ENCODE results near the gene LRRC8C.

LRRC8C gene

DNA sequence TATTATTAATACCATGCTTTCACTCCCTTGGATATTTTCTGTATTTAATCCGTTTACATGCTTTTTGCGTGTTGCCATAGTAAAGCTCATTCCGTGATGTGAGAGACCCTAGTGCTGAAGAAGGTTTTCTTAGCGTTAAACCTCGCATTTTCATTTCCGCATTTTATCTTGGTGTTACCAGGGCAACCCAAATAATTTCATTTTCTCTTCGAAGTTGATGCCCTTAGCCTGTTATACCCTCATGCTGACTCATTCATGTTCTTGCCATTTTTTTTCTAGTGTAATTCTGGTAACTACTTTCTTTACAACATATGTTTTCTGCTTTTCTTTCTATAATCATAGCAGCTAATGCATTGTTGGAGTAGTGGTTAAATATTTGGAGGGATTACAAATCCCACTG, 37.2 kb downstream of the LRRC8C start:
- Mint-ChIP-seq H3K4me3 (peak overlapping the region; percentile 44 to 81), H3K27me3 (no peaks in the 10 kb centered on the region), H3K4me1 (peaks cover 96% of the 10 kb centered on the region), H3K9me3 (no peaks in the 10 kb centered on the region), H3K27ac (peak overlapping the region in 1 of 2 donors; percentile 93)
- ATAC-seq, result peak; percentile 89
- DNase-seq, result no peak

DNA sequence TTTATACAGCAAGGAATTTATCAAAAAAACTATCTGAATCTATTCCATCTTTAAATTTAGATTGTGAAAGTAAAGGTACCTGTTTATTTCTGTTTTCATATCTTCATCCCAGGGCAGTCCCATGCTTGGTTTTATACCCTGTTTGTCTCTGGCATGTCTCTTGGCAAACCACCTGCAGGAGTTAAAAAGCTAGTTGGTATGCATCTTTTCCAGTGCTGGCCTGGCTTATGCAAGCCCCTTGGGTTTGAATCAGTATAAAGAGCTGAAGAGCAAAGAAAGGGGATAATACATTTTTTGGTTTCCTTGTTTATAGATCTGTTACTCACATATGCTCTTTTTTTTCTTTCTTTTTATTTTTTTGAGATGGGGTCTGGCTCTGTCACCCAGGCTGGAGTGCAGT, 37.8 kb downstream of the LRRC8C start:
- DNase-seq (no peak), ATAC-seq (no peak)
- Mint-ChIP-seq H3K9me3 (no peaks in the 10 kb centered on the region), H3K4me3 (peak overlapping the region in 1 of 2 donors; percentile 0), H3K27ac (peak overlapping the region; percentile 29 to 65), H3K4me1 (peaks cover 99% of the 10 kb centered on the region), H3K27me3 (no peaks in the 10 kb centered on the region)

DNA sequence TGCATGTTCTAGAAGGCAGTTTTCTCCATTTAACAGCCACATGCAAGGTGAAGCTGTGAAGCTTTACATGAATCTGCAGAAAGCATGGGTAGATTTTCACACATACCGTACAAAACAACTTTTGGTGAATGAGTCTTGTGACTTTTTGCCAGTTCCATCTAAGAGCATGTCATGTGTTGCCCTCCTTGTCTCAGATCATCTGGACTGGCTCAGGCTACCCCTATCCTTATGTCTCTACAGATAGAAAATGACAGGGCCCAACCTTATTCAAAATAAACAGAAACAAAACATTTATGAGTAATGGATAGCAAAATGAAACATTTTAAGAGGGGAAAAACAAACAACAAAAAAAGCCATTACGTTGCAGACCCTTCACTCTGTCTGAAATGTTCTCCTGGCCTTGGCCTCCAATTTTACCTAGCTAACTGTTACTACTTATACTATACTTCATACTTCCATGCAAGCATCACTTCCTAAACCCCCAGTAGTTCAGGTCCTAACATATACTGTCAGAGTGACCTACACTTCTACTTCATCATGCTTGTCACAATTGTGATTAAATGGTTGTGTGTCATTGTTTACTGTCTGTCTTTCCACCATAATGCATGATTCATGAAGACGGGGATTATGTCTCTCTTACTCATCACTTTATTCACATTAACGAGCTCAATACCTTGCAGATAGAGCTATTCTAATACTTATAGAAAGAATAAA, 39.0 kb downstream of the LRRC8C start:
- no peaks in the 10 kb centered on the region for H3K9me3 Mint-ChIP-seq
- H3K27ac Mint-ChIP-seq, result no peak overlapping the region
- DNase-seq (no peak), ATAC-seq (peak; percentile 50)
- H3K4me3 Mint-ChIP-seq, result no peak overlapping the region
- no peaks in the 10 kb centered on the region for H3K27me3 Mint-ChIP-seq
- H3K4me1 Mint-ChIP-seq, result peaks cover 97% of the 10 kb centered on the region

DNA sequence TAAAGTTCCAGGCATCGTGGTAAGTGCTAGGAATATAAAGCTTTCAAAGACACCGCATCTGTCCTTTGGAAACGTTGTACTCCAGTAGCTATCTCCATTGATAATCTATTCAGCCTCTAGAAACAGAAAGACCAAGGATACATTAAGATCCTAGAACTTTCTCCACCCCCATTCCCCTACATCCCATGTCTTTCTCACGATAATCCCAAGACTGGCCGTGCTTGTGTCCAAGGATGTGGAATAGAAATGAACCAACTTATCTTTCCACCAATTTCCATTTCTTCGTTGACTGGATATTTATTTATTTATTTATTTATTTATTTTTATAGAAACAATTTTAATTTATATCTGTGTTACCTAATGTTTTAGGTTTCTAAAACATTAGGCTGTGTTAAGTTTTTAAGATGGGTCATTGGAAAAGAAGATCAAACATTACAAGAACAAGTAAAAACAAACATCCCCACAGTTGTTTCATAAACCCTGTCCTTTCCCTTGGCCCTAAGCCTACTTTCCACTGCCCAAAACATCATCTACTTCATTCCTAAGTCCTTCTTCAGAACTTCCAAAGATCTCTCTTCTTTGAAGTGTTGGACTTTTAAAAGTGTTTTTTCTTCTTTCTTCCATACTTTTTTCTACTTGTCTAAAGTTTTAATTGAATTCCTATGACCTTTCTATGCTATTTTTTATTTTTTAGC, 39.7 kb downstream of the LRRC8C start:
- no peak for DNase-seq
- peaks cover 92% of the 10 kb centered on the region for H3K4me1 Mint-ChIP-seq
- ATAC-seq, result no peak
- H3K27me3 Mint-ChIP-seq, result no peaks in the 10 kb centered on the region
- H3K4me3 Mint-ChIP-seq, result peak overlapping the region in 1 of 2 donors; percentile 9
- no peak overlapping the region for H3K27ac Mint-ChIP-seq
- H3K9me3 Mint-ChIP-seq, result no peaks in the 10 kb centered on the region

DNA sequence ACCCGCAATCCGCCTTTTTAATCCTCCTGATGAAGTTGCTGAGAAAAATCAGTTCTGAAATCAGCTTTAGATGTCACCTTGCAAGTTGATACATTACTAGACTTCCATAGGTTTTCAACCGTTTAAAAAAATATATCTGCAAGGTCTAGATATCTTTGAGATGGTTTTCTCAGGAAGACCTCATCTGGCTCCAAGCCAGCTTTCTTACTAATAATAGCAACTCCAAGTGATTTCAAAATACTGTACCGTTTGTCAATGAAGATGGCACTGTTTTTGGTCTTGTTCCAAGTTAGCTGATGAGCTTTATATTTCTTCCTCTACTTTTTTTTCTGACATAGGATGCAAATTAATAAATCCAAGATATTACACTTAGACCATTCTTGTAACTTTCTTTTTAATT, 40.3 kb downstream of the LRRC8C start:
- no peaks in the 10 kb centered on the region for H3K27me3 Mint-ChIP-seq
- no peak for ATAC-seq
- no peaks in the 10 kb centered on the region for H3K9me3 Mint-ChIP-seq
- no peak for DNase-seq
- peaks cover 91% of the 10 kb centered on the region for H3K4me1 Mint-ChIP-seq
- no peak overlapping the region for H3K27ac Mint-ChIP-seq
- peak overlapping the region in 1 of 2 donors; percentile 9 for H3K4me3 Mint-ChIP-seq

DNA sequence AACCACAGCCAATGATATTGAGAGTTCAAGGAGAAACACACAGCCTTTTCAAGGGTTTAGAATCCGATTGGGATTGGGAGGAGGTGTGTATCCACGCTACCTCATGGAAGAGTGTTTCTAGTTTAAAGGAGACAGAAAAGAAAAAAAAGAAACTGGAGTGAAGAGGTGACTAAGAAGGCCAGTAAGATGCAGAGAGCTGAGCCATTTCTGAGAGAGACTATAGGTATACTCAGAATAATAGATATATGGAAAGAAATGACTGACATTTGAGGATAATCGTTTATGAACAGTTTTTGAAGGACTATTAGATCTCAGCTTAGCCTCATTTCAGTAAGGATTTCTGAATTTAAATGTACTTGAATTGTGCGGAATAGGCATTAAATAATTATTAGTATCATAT, 42.8 kb downstream of the LRRC8C start:
- peak overlapping the region in 1 of 2 donors; percentile 95 for H3K27ac Mint-ChIP-seq
- ATAC-seq (peak; percentile 66), DNase-seq (no peak)
- H3K4me1 Mint-ChIP-seq, result peaks cover 85% of the 10 kb centered on the region
- peak overlapping the region in 1 of 2 donors; percentile 4 for H3K4me3 Mint-ChIP-seq
- peaks cover 9 to 15% of the 10 kb centered on the region in 2 donors for H3K9me3 Mint-ChIP-seq
- no peaks in the 10 kb centered on the region for H3K27me3 Mint-ChIP-seq

DNA sequence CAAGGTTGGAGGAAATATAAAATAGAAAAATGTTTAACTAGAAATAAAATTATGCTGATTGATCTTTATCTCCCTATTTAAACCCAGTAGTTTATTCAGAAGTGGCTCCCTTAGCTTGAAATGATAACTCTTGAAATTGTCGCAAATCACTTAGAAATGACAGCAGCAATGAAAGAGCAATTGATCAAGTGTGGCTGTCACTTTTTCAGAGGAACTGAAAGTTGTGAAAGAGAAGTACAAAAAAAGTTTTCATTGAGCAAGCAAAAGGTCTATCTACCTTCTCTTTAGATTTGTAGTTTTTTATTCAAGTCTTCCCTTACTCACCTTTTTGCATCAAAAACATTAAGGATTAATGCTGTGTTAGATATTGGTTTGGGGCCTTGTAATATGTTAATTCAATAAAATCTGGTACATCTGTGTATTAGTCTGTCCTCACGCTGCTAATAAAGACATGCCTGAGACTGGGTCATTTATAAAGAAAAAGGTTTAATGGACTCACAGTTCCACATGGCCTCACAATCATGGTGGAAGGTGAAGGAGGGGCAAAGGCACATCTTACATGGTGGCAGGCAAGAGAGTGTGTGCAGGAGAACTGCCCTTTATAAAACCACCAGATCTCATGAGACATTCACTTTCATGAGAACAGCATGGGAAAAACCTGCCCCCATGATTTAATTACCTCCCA, 48.3 kb downstream of the LRRC8C start:
- DNase-seq (no peak), ATAC-seq (no peak)
- no peak overlapping the region for H3K4me3 Mint-ChIP-seq
- H3K27me3 Mint-ChIP-seq, result no peaks in the 10 kb centered on the region
- H3K27ac Mint-ChIP-seq, result no peak overlapping the region
- peaks cover 59% of the 10 kb centered on the region for H3K4me1 Mint-ChIP-seq
- peaks cover 15 to 20% of the 10 kb centered on the region in 2 donors for H3K9me3 Mint-ChIP-seq

DNA sequence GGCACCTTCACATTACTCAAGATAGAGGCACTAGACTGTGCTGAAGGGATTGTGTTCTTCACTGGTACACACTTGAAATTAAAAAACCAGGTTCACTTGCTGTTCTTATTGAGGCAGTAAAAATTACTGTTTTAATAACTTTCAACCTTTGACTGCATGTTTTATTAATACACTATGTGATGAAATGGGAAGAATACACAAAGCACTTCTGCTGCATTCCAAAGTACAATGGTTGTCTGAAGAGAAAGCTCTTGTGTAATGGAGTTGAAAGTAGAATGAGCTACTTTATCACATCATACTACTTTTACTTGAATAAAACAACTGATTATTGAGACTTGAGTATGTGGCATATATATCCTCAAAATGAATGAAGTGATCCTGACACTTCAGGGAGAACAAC, 49.7 kb downstream of the LRRC8C start:
- no peak for DNase-seq
- H3K27ac Mint-ChIP-seq, result no peak overlapping the region
- peaks cover 15 to 28% of the 10 kb centered on the region in 2 donors for H3K9me3 Mint-ChIP-seq
- no peaks in the 10 kb centered on the region for H3K27me3 Mint-ChIP-seq
- H3K4me1 Mint-ChIP-seq, result peaks cover 64% of the 10 kb centered on the region
- H3K4me3 Mint-ChIP-seq, result no peak overlapping the region
- no peak for ATAC-seq

DNA sequence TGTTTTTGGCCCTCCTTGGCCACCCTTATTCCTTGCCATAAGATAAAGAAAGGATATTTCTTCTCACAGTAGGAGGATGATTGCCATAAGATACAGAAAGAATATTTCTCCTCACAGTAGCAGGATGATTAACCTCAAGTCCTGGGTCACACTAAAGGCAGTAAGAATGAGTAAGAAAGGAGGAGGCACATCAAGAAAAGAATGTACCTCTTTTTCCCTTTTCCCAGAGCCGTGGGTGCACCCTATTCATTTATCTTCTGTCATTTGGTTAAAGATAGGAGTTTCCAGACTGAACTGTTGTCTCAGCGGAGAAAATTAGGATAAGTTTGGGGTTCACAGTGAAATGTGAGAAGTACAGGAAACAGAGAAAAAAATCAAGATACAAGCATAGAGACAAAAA, 52.5 kb downstream of the LRRC8C start:
- DNase-seq (no peak), ATAC-seq (no peak)
- peak overlapping the region in 1 of 2 donors; percentile 23 for H3K4me3 Mint-ChIP-seq
- H3K9me3 Mint-ChIP-seq, result peaks cover 0 to 19% of the 10 kb centered on the region in 2 donors
- H3K4me1 Mint-ChIP-seq, result peaks cover 60% of the 10 kb centered on the region
- H3K27ac Mint-ChIP-seq, result peak overlapping the region in 1 of 2 donors; percentile 88
- H3K27me3 Mint-ChIP-seq, result no peaks in the 10 kb centered on the region

DNA sequence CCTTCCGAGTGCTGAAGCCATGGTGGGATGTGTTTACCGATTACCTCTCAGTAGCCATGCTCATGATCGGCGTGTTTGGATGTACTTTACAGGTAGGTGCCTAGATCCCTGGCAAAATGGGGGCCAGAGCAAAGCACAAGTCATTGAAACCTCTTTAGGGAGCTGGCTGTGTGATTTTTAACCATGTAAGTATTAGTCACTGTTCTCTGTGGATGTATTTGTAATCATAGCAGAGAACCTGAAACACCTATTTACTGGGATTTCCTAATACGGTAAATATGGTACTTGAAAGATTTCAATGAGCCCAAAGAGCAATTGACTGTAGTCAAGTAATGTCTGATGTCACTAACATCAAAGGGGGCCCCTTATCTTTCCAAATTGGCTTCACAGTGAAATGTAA, 53.6 kb downstream of the LRRC8C start:
- peak; percentile 92 for ATAC-seq
- Mint-ChIP-seq H3K27me3 (no peaks in the 10 kb centered on the region), H3K9me3 (peaks cover 0 to 12% of the 10 kb centered on the region in 2 donors), H3K27ac (peak overlapping the region; percentile 45 to 95), H3K4me3 (peak overlapping the region; percentile 24 to 49), H3K4me1 (peaks cover 55% of the 10 kb centered on the region)
- DNase-seq, result peak in 1 of 2 donors; percentile 24

DNA sequence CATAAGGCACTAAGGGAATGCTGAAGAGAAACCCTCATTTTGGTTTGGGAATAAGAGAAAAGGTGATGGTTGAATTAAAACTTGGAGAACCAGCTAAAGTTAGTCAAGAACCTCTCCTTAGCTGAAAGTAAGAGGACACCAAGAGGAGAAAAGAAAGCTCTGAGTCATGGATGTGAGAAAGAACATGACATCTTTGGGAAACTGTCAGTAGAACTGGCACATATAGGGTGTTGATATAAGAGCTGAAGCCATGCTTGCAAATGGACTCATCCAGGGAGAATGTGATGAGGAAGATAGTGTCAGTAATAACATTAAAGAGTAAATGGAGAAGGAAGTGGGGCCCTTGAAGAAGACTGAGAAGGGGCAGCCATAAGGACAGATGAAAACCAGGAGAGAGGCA, 54.3 kb downstream of the LRRC8C start:
- peaks cover 0 to 12% of the 10 kb centered on the region in 2 donors for H3K9me3 Mint-ChIP-seq
- H3K4me1 Mint-ChIP-seq, result peaks cover 58% of the 10 kb centered on the region
- DNase-seq, result no peak
- no peaks in the 10 kb centered on the region for H3K27me3 Mint-ChIP-seq
- no peak overlapping the region for H3K4me3 Mint-ChIP-seq
- peak overlapping the region in 1 of 2 donors; percentile 95 for H3K27ac Mint-ChIP-seq
- peak; percentile 44 for ATAC-seq

DNA sequence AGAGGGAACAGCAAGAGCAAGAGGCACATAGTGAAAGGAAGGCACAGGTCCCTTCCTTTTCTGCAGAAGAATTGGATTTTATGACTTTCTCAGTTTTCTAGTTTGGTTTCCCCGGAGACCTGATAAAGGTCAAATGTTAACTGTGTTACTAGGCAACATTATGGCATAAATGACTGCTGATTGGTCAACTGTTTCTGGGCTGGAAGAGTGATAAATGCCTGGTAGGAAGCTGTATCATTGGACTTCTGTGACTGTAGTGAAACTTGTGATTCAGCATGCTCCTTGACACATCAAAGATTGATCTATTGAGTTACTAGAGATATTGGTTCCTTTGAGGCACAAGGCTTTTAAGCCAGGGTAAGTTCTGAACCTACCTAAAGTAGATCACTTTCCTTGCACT, 55.7 kb downstream of the LRRC8C start:
- Mint-ChIP-seq H3K4me3 (no peak overlapping the region), H3K27me3 (no peaks in the 10 kb centered on the region), H3K4me1 (peaks cover 72% of the 10 kb centered on the region)

DNA sequence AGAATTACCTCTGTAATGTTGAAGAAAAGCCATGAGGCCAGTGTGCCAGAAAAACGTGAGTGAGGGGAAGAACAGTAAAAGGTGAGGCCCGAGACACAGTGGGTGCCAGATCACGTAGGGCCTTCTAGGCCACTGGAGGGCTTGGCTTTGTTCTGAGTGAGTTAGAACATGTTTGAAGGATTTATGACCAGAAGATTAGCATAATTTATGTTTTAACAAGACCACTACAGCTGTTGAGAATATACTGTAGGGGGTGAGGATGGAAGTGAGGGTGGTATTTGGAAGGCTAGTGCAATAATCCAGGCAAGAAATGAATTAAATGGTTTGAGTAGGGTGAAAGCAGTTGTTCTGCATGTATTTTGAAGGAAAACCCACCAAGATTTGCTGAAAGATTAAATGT, 56.3 kb downstream of the LRRC8C start:
- Mint-ChIP-seq H3K4me1 (peaks cover 76% of the 10 kb centered on the region), H3K9me3 (peaks cover 0 to 12% of the 10 kb centered on the region in 2 donors), H3K27me3 (no peaks in the 10 kb centered on the region), H3K4me3 (no peak overlapping the region), H3K27ac (peak overlapping the region in 1 of 2 donors; percentile 0)
- DNase-seq, result no peak
- no peak for ATAC-seq

More for the DNA sequence above, 55.7 kb downstream of the LRRC8C start:
- DNase-seq (no peak), ATAC-seq (peak; percentile 30)
- H3K27ac Mint-ChIP-seq, result peak overlapping the region; percentile 22 to 70
- peaks cover 0 to 12% of the 10 kb centered on the region in 2 donors for H3K9me3 Mint-ChIP-seq

DNA sequence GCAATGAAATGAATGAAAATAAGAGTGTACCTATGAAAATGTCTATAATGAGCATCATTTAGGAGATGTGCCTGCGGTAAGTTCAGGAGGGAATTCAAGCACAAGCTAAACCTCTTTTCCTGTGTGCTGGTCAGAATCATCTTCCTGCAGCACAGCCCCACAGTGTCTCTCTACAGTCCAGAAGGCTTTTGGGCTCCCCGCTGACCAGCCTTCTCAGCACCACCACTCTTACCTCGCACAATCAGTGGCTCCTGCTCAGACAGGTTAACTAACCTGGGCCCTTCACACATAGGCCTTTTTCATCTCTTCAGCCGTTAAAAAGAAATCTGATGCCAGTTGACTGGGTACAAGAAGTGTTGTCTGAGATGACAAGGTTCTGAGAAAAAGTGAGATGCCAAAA, 57.7 kb downstream of the LRRC8C start:
- ATAC-seq (no peak), DNase-seq (no peak)
- Mint-ChIP-seq H3K27me3 (no peaks in the 10 kb centered on the region), H3K4me1 (peaks cover 76% of the 10 kb centered on the region), H3K9me3 (peaks cover 0 to 8% of the 10 kb centered on the region in 2 donors), H3K27ac (peak overlapping the region; percentile 15 to 23), H3K4me3 (no peak overlapping the region)

DNA sequence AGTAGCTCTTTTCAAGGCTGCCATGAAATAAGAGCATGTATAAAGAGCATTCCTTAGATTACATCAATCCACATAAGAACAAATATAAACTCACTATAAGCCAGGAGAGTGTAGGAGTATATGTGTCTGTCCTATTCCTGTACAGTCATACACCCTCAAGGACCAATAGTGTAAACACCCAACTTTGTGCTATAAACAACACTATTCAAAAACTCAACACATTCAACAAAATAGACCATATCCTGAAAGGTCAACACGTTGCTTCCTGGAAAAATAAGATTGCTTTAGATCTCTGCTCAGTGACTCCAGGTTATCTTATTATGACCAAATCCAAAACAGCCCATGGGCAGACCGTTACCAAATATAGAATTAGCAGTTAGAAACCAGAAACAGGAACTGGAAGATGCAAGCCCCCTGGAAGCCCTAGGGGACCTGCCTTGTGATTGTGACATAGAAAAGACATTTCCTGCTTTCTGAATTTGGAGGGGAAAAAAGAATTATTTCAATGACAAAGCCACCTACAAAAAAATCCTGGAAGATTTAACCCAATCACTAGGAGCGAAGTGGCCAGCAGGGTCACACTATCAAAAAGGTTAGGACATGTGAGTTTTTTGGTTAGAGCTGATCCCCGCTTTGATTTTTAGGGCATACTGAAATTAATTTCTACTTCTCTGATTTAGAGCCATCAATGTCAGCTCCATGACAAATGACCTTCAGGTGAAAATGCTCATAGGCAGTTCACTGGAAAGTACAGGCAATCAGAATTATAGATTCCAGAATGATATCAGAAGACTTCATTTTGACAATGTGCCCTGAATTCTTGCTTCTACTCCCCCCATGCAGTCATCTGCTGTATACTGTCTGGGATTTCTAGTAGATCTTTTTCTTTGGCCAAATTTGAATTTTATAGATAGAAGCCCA, 59.9 kb downstream of the LRRC8C start:
- Mint-ChIP-seq H3K27ac (peak overlapping the region; percentile 53 to 87), H3K4me3 (peak overlapping the region; percentile 15 to 60), H3K9me3 (no peaks in the 10 kb centered on the region), H3K4me1 (peaks cover 75% of the 10 kb centered on the region), H3K27me3 (no peaks in the 10 kb centered on the region)
- ATAC-seq, result peak; percentile 71
- DNase-seq, result no peak

All from stimulated activated naive CD8-positive, alpha-beta T cell treated with anti-CD3 and anti-CD28 coated beads, Interleukin-15, amount 100 ng/mL, for 72 hours (primary cell).